HepG2 (cell line): ENCODE data around the gene CKMT2. TPM values are rescaled to one million over a fixed set of nuclear protein-coding genes. Genes with fewer than 3 reads are reported as not detected.

Experiments
- ATAC-seq: fragments of 200-7000 bp; cut with Tn5 transposase; 3 replicates; pipeline ENCODE4 v1.9.1; 2020; ENCODE audit warnings: mild to moderate bottlenecking, moderate library complexity
- BruUV-seq: library from RNA; stranded (reverse); fragments of 400-500 nt; replicated peaks from 2 replicates; lab custom pipeline; 2021; lab: Mats Ljungman, UMichigan
- CTCF ChIA-PET: fragments of 300-600 bp; formaldehyde crosslinking; extraction: SDS; loops from one replicate; lab custom pipeline; 2021; ENCODE audit warnings: low total read pairs, inconsistent platforms, low intra/inter-chr PET ratio; lab: Yijun Ruan, JAX
- POLR2A ChIA-PET: fragments of 350-600 bp; sonication (Branson Sonifier 250); formaldehyde crosslinking; loops from one replicate; lab custom pipeline; 2020; ENCODE audit warnings: antibody characterized with exemption, inconsistent platforms; lab: Yijun Ruan, JAX
- DNase-seq: peaks from one replicate; pipeline ENCODE4 v3.0.0-alpha.2; 2015; ENCODE audit warnings: low spot score
- FAIRE-seq: peaks from 3 replicates; lab custom pipeline; 2011; peaks lifted over from hg19 to GRCh38; lab: Jason Lieb, UNC
- H2AFZ ChIP-seq: one replicate; pipeline ENCODE4 v1.6.1; 2011; ENCODE audit warnings: low read length, inconsistent platforms
- H3K27ac ChIP-seq: fragments of 300-600 bp; 3 replicates; pipeline ENCODE4 v1.8.0; 2011; ENCODE audit warnings: mixed run types, mild to moderate bottlenecking, mixed read lengths, low read length, inconsistent platforms; ENCODE audit not compliant: insufficient read depth; ENCODE audit errors: extremely low read length
- H3K27me3 ChIP-seq, 2 experiments: fragments of 200-600 bp in 1 of 2; 2 replicates in 1 of 2; 3 replicates in 1 of 2; pipeline versions ENCODE4 v1.6.0 to v1.8.0; 2011; ENCODE audit warnings: low read length in 2 of 2, mild to moderate bottlenecking in 2 of 2, moderate library complexity in 2 of 2, inconsistent platforms in 1 of 2; ENCODE audit not compliant: insufficient read depth in 2 of 2, control insufficient read depth in 1 of 2
- H3K36me3 ChIP-seq, 2 experiments: fragments of 200-600 bp in 1 of 2; replicated peaks in 1 of 2; 2 replicates in 1 of 2; 3 replicates in 1 of 2; pipeline versions ENCODE4 v1.5.1 to v1.8.0; 2011; ENCODE audit warnings: low read length in 2 of 2, inconsistent platforms in 1 of 2; ENCODE audit not compliant: insufficient read depth in 2 of 2, control insufficient read depth in 1 of 2
- H3K4me1 ChIP-seq: 2 replicates; pipeline ENCODE4 v1.5.1; 2012; ENCODE audit warnings: low read length, inconsistent platforms; ENCODE audit not compliant: insufficient read depth
- H3K4me2 ChIP-seq: 2 replicates; pipeline ENCODE4 v1.6.0; 2011; ENCODE audit warnings: low read depth, low read length, inconsistent platforms
- H3K4me3 ChIP-seq, 3 experiments: fragments of 200-600 bp in 1 of 3; sonication (generic), shearing (Covaris generic) in 1 of 3; replicated peaks in 1 of 3; 2 replicates each; pipeline ENCODE4 v1.5.1; 2011 to 2016; ENCODE audit warnings: low read length in 3 of 3, inconsistent platforms in 2 of 3, low read depth in 2 of 3, mild to moderate bottlenecking in 2 of 3, control low read depth in 1 of 3, mixed read lengths in 1 of 3; ENCODE audit not compliant: insufficient read depth in 1 of 3
- H3K79me2 ChIP-seq: one replicate; pipeline ENCODE4 v1.6.1; 2011; ENCODE audit warnings: low read length, inconsistent platforms; ENCODE audit not compliant: insufficient read depth
- H3K9ac ChIP-seq: 2 replicates; pipeline ENCODE4 v1.6.0; 2011; ENCODE audit warnings: mild to moderate bottlenecking, low read depth, low read length, inconsistent platforms; ENCODE audit not compliant: insufficient read depth
- H3K9me3 ChIP-seq: 2 replicates; pipeline ENCODE4 v1.5.1; 2012; ENCODE audit warnings: mild to moderate bottlenecking, low read length
- H4K20me1 ChIP-seq: 2 replicates; pipeline ENCODE4 v1.6.0; 2011; ENCODE audit warnings: inconsistent platforms, mild to moderate bottlenecking, low read length, moderate library complexity; ENCODE audit not compliant: insufficient read depth
- BRCA1 ChIP-seq: sonication (generic); formaldehyde crosslinking; IDR thresholded peaks from 2 replicates; pipeline ENCODE4 v1.4.0; 2020; ENCODE audit warnings: missing genetic modification reagents
- IRF2 ChIP-seq: IDR thresholded peaks from 2 replicates; pipeline ENCODE4 v1.6.1; 2018; ENCODE audit warnings: missing genetic modification reagents, missing compliant biosample characterization
- NFKB2 ChIP-seq: sonication (generic); formaldehyde crosslinking; IDR thresholded peaks from 2 replicates; pipeline ENCODE4 v1.4.0; 2020; ENCODE audit warnings: missing genetic modification reagents, borderline replicate concordance
- NR3C1 ChIP-seq: sonication (generic); formaldehyde crosslinking; IDR thresholded peaks from 2 replicates; pipeline ENCODE4 v1.4.0; 2020; ENCODE audit warnings: missing genetic modification reagents
- SP2 ChIP-seq: sonication (generic); formaldehyde crosslinking; IDR thresholded peaks from 2 replicates; pipeline ENCODE4 v1.5.1; 2020; ENCODE audit warnings: mild to moderate bottlenecking, missing genetic modification reagents
- TBX3 ChIP-seq: fragments of 450-650 bp; IDR thresholded peaks from 2 replicates; pipeline ENCODE4 v1.6.1; 2017; ENCODE audit warnings: antibody characterized with exemption, mild to moderate bottlenecking, inconsistent platforms, borderline replicate concordance
- UBTF ChIP-seq: sonication (generic); formaldehyde crosslinking; IDR thresholded peaks from 2 replicates; pipeline ENCODE4 v1.4.0; 2020; ENCODE audit warnings: mild to moderate bottlenecking, missing genetic modification reagents
- ZFP82 ChIP-seq: sonication (generic); formaldehyde crosslinking; IDR thresholded peaks from 2 replicates; pipeline ENCODE4 v1.5.1; 2020; ENCODE audit warnings: mild to moderate bottlenecking, missing genetic modification reagents, borderline replicate concordance
- ZNF20 ChIP-seq: sonication (generic); formaldehyde crosslinking; IDR thresholded peaks from 2 replicates; pipeline ENCODE4 v1.4.0; 2020; ENCODE audit warnings: mild to moderate bottlenecking, moderate library complexity, missing genetic modification reagents
- ZNF207 ChIP-seq: fragments of 450-650 bp; IDR thresholded peaks from 2 replicates; pipeline ENCODE4 v1.6.1; 2016; ENCODE audit warnings: antibody characterized with exemption, borderline replicate concordance
- ZNF253 ChIP-seq: sonication (generic); formaldehyde crosslinking; IDR thresholded peaks from 2 replicates; pipeline ENCODE4 v1.8.0; 2022; ENCODE audit warnings: mild to moderate bottlenecking, missing genetic modification reagents, borderline replicate concordance
- ZNF383 ChIP-seq: sonication (generic); formaldehyde crosslinking; IDR thresholded peaks from 2 replicates; pipeline ENCODE4 v1.4.0; 2020; ENCODE audit warnings: missing genetic modification reagents, mild to moderate bottlenecking, borderline replicate concordance
- ZNF589 ChIP-seq: sonication (generic); formaldehyde crosslinking; conservative IDR thresholded peaks from 2 replicates; pipeline ENCODE4 v1.8.0; 2022; ENCODE audit warnings: mild to moderate bottlenecking, moderate library complexity, missing genetic modification reagents
- ZNF800 ChIP-seq: sonication (generic); formaldehyde crosslinking; IDR thresholded peaks from 2 replicates; pipeline ENCODE4 v1.4.0; 2020; ENCODE audit warnings: missing genetic modification reagents
- ZSCAN20 ChIP-seq: sonication (generic); formaldehyde crosslinking; IDR thresholded peaks from 2 replicates; pipeline ENCODE4 v1.4.0; 2020; ENCODE audit warnings: missing genetic modification reagents, mild to moderate bottlenecking, borderline replicate concordance
- WGBS: methylation state at CpG from one replicate; pipeline ENCODE4 v1.1.6; 2017; ENCODE audit warnings: low lambda C conversion rate; 5-methylcytosine and 5-hydroxymethylcytosine counted together
- in situ Hi-C: cut with HindIII; loops from 2 replicates; pipeline ENCODE4 v1.10.0; 2017; ENCODE audit warnings: low pct_unique_long_range_greater_than_20kb; ENCODE audit not compliant: extremely low pct_ligation_motif_present
- intact Hi-C: fragments of 100-400 bp; cut with micrococcal nuclease; formaldehyde crosslinking; loops from one replicate; pipeline ENCODE4 v1.10.0; 2022; ENCODE audit not compliant: unreplicated experiment
- polyA plus RNA-seq, 8 experiments: library from polyadenylated mRNA; depleted of rRNA in 3 of 8; stranded (reverse) in 7 of 8; unstranded in 1 of 8; fragments of >200 nt; fragmentation: Illumina TruSeq in 4 of 8; extraction: Trizol in 4 of 8; gene quantifications; 2 replicates each; pipeline versions ENCODE4 v1.2.1 to v1.2.3, GENCODE V29; 2011 to 2016; ENCODE audit warnings: low read depth in 4 of 8, missing spikeins in 1 of 8, mixed read lengths in 1 of 8; ENCODE audit not compliant: insufficient read depth in 1 of 8
- total RNA-seq, 5 experiments: library from RNA; depleted of rRNA; stranded (reverse); fragments of >200 nt; fragmentation: Illumina TruSeq; extraction: Trizol; gene quantifications; 2 replicates each; pipeline ENCODE4 v1.2.3, GENCODE V29; 2016; ENCODE audit warnings: low read depth in 1 of 5
- TF ChIP-seq, protein P1 (sequence below): fragments of 450-650 bp; IDR thresholded peaks from 2 replicates; pipeline ENCODE4 v1.6.1; 2017; ENCODE audit warnings: mild to moderate bottlenecking
- TF ChIP-seq, protein P2 (sequence below): sonication (generic); formaldehyde crosslinking; IDR thresholded peaks from 2 replicates; pipeline ENCODE4 v1.4.0; 2020; ENCODE audit warnings: missing genetic modification reagents

The CKMT2 gene
- total and polyA plus RNA-seq, 2 of the 13 experiments (the other 11 are each of a cell fraction or from before 2014, with no cell fraction given) = 1.2 to 8.8 TPM

- no peak overlapping the region for H3K4me2 ChIP-seq
- POLR2A ChIA-PET = no interaction called here
- no peak overlapping the region for H3K9ac ChIP-seq
- no peak for TF ChIP-seq SP2 (CRISPR knock-in tag)
- TF ChIP-seq, protein P1, sequence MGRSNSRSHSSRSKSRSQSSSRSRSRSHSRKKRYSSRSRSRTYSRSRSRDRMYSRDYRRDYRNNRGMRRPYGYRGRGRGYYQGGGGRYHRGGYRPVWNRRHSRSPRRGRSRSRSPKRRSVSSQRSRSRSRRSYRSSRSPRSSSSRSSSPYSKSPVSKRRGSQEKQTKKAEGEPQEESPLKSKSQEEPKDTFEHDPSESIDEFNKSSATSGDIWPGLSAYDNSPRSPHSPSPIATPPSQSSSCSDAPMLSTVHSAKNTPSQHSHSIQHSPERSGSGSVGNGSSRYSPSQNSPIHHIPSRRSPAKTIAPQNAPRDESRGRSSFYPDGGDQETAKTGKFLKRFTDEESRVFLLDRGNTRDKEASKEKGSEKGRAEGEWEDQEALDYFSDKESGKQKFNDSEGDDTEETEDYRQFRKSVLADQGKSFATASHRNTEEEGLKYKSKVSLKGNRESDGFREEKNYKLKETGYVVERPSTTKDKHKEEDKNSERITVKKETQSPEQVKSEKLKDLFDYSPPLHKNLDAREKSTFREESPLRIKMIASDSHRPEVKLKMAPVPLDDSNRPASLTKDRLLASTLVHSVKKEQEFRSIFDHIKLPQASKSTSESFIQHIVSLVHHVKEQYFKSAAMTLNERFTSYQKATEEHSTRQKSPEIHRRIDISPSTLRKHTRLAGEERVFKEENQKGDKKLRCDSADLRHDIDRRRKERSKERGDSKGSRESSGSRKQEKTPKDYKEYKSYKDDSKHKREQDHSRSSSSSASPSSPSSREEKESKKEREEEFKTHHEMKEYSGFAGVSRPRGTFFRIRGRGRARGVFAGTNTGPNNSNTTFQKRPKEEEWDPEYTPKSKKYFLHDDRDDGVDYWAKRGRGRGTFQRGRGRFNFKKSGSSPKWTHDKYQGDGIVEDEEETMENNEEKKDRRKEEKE = no peak
- TF ChIP-seq ZNF253 (CRISPR knock-in tag) = no peak
- TF ChIP-seq BRCA1 = no peak
- TF ChIP-seq IRF2 (CRISPR knock-in tag) = no peak
- no peak for TF ChIP-seq TBX3
- TF ChIP-seq, protein P2, sequence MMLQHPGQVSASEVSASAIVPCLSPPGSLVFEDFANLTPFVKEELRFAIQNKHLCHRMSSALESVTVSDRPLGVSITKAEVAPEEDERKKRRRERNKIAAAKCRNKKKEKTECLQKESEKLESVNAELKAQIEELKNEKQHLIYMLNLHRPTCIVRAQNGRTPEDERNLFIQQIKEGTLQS = no peak
- no peak for TF ChIP-seq ZFP82 (CRISPR knock-in tag)
- TF ChIP-seq NR3C1 = no peak
- TF ChIP-seq ZSCAN20 = no peak
- TF ChIP-seq NFKB2 = no peak
- TF ChIP-seq UBTF (CRISPR knock-in tag) = no peak
- TF ChIP-seq ZNF20 (CRISPR knock-in tag) = no peak
- TF ChIP-seq ZNF589 = no peak
- no peak for TF ChIP-seq ZNF800 (CRISPR knock-in tag)
- no peak for TF ChIP-seq ZNF207
- no peak for TF ChIP-seq ZNF383
- TF ChIP-seq, all 625 proteins: peak for 0
- Histone ChIP-seq H4K20me1 (no peaks in the 10 kb centered on the region), H3K9me3 (no peaks in the 10 kb centered on the region), H3K36me3 (peaks cover 0 to 15% of the 10 kb centered on the region in 2 experiments; a peak in 3 of 5 replicates), H3K79me2 (no peaks in the 10 kb centered on the region), H3K4me3 (no peak overlapping the region), H3K27me3 (no peaks in the 10 kb centered on the region), H3K27ac (no peak overlapping the region), H2AFZ (no peak overlapping the region), H3K4me1 (no peaks in the 10 kb centered on the region)
- intact Hi-C loops (no loop called here), in situ Hi-C loops (no loop called here)
- FAIRE-seq (no peak), DNase-seq (no peak), ATAC-seq (no peak)
- CTCF ChIA-PET = no interaction called here
- BruUV-seq = no TSS peak
- 95% methylated on average over 3 of the region's 3 CpGs for WGBS
Measured at GRCh38 chr5:81219389-81219788, 13.7 kb upstream of the CKMT2 start.
